ENCODE measurements around the gene TMEM186. TPM values are rescaled to one million over a fixed set of nuclear protein-coding genes. Genes with fewer than 3 reads are reported as not detected.

The TMEM186 gene
- polyA plus RNA-seq, 1 of the 3 experiments (the other 2 are of a cell fraction): 13.2 TPM

GRCh38 chr16:8768283-8768682 lies 29.2 kb downstream of the TMEM186 start:
- TF ChIP-seq ELF1 (IDR thresholded peaks at IDR 0.05): no peak
- TF ChIP-seq IRF3 (IDR thresholded peaks at IDR 0.05; ENCODE audit: low read depth, low read length): no peak
- no peak for TF ChIP-seq GABPA (IDR thresholded peaks at IDR 0.05; ENCODE audit: low read depth)
- no peak for TF ChIP-seq REST (IDR thresholded peaks at IDR 0.05; ENCODE audit: low read depth, low read length)
- TF ChIP-seq ZBTB33 (IDR thresholded peaks at IDR 0.05; ENCODE audit: borderline replicate concordance, low read depth): no peak
- TF ChIP-seq NFIC (IDR thresholded peaks at IDR 0.05; ENCODE audit: borderline replicate concordance): no peak
- TF ChIP-seq SMC3 (IDR thresholded peaks at IDR 0.05; ENCODE audit: low read depth, low read length): no peak
- no peak for TF ChIP-seq GATA2 (CRISPR knock-in tag; IDR thresholded peaks at IDR 0.05)
- TF ChIP-seq RXRA (IDR thresholded peaks at IDR 0.05; ENCODE audit: borderline replicate concordance, low read depth): no peak
- no peak for TF ChIP-seq FOXM1 (IDR thresholded peaks at IDR 0.05; ENCODE audit: low read depth)
- no peak for TF ChIP-seq TEAD4 (IDR thresholded peaks at IDR 0.05; ENCODE audit: borderline replicate concordance, insufficient read depth)
- TF ChIP-seq RFX5 (IDR thresholded peaks at IDR 0.05; ENCODE audit: low read length): no peak
- TF ChIP-seq RAD21 (IDR thresholded peaks at IDR 0.05; ENCODE audit: low read length): no peak
- TF ChIP-seq JUND (IDR thresholded peaks at IDR 0.05): no peak
- TF ChIP-seq FOXJ3 (CRISPR knock-in tag; IDR thresholded peaks at IDR 0.05): no peak
- TF ChIP-seq FOSL2 (IDR thresholded peaks at IDR 0.05; ENCODE audit: borderline replicate concordance, low read depth): no peak
- no peak for TF ChIP-seq NRF1 (IDR thresholded peaks at IDR 0.05; ENCODE audit: low read depth, low read length)
- no peak for TF ChIP-seq MEF2A (IDR thresholded peaks at IDR 0.05; ENCODE audit: borderline replicate concordance, low read depth)
- no peak for TF ChIP-seq MXI1 (IDR thresholded peaks at IDR 0.05; ENCODE audit: low read depth, low read length)
- WGBS (ENCODE audit: low lambda C conversion rate): 91% methylated on average over 12 of the region's 12 CpGs
- Histone ChIP-seq H4K20me1 (ENCODE audit: insufficient read depth) (no peaks in the 10 kb centered on the region), H3K9ac (no peak overlapping the region), H3K36me3 (replicated peaks in 1 of 2; ENCODE audit: control insufficient read depth in 1 of 2, insufficient read depth in 2 of 2, low read length in 1 of 2) (no peaks in the 10 kb centered on the region), H3K27ac (ENCODE audit: low read depth in 2 of 2, low read length in 1 of 2) (no peak overlapping the region), H3K4me1 (ENCODE audit: control insufficient read depth in 1 of 2, insufficient read depth in 2 of 2, low read depth in 1 of 2, low read length in 1 of 2) (peaks cover 0 to 3% of the 10 kb centered on the region in 2 experiments; a peak in 1 of 4 replicates), H3K4me3 (ENCODE audit: low read depth in 2 of 2, low read length in 1 of 2) (no peak overlapping the region), H3K9me2 (no peaks in the 10 kb centered on the region), H3K79me2 (ENCODE audit: insufficient read depth) (no peaks in the 10 kb centered on the region), H3K27me3 (ENCODE audit: insufficient read depth) (no peaks in the 10 kb centered on the region), H2AFZ (ENCODE audit: low read depth) (no peak overlapping the region), H3F3A (replicated peaks; ENCODE audit: insufficient read depth) (no peaks in the 10 kb centered on the region), H3K4me2 (no peak overlapping the region), H3K9me3 (no peaks in the 10 kb centered on the region)
- CTCF ChIA-PET: no interaction called here
- DNase-seq: no peak
- POLR2A ChIA-PET: no interaction called here
